Kidney capillary endothelial cell (primary cell): ENCODE results near the gene CTNNA2.

Source experiments
- DNase-seq: peaks from one replicate; pipeline ENCODE4 v3.0.0-alpha.2; 2018; ENCODE audit warnings: low spot score

The CTNNA2 gene

DNA sequence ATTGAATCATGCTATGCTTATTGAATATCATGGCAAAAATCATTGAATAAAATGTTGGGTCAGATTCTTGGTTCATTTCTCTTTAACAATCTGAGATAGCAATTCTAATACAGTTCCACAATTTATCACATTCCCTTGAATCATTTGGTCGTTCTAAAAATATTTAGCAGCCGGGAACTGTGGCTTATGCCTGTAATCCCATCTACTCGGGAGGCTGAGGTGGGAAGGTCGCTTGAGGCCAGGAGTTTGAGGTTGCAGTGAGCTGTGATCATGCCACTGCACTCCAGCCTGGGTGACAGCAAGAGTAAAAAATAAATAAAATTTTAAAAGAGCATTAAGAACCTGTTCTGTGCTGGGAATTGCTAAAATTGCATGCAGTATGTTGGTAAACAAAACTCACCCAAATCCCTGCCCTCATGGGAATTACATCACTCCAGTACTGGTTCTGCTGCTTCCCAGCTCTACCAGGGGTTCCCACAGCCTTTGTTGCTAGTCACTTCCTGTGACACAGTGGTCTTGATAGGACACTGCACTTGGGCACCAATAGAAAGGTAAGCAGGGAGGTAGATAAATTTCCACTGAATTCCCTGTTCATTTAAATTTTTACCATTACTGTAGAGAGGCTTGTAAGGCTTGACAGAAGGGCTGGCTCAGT is 200.4 kb downstream of the CTNNA2 start:
- no peak for DNase-seq

DNA sequence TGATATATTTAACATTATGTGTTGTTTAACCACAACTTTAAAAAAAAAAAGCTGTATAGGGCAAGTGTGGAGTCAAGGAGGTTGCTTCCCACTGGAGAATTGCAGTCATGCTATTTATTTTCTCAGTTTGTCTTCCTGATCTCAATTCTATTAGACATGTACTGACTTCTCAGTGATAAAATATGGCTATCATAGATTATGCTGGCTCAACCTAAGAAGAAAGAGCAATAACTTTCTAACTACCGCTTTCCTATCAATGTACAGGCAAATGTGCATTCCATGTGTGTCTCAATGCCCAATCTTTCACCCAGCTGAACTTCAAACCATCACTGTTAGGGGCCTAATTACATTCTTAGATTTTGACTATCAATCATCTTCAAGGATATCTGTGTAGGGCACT is 201.4 kb downstream of the CTNNA2 start:
- DNase-seq: no peak

DNA sequence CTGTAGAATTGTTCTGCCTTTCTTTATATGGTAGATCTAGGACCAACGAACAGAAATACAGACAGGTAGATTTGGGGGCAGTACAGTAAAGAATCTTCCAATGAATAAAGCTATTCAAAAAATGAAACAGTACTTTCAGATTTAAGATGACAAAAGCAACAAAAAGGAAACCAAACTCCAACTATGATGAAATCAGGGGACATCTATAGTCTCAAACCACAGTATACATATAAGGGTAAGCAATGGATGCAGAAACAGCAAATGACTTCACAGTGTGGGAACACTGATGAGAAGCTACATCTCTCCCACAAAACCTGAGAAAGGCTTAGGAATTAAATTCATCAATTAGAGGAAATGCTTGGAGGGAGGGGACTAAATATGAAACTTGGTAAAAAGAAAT is 202.5 kb downstream of the CTNNA2 start:
- DNase-seq: no peak

DNA sequence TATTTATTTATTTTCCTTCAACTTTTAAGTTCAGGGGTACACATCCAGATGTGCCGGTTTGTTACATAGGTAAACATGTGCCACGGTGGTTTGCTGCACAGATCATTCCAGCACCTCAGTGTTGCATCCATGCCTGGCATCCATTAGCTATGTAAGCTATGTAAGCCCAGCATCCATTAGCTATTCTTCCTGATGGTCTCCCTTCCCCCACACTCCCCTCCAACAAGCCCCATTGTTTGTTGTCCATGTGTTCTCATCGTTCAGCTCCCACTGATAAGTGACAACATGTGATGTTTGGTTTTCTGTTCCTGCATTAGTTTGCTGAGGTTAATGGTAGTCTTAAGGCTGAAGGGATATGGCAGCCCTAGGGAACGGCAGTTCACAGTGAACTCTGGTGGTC is 203.4 kb downstream of the CTNNA2 start:
- DNase-seq: no peak

DNA sequence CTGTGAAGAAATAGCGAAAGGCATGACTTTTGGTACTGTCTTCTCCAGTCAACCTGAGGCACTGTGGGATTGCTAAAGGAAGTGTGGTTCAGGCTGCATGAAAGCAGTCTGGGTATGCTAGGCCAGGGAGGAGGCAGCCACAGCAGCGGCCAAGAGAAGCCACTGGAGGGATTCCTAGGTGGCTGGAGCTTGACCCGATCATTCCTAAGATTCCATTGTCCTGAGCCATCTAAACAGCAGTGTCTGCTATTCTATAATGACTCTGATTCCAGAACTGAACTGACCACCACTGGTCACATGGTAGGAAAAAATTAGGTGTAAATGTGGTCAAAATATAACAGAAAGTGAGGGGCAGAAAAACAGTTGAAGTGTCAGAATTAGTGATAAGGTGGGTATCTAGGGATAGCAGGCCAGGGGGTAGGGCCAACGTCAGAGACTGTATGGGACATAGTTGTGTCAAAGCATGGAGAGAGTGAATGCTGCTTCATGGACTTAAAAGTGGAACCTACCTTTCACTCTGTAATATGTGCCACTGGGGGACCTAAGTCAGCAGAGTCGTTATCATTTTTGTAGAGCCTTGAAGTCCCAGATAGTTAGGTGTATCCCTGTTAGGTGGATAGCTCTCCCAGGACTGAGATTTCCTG is 204.6 kb downstream of the CTNNA2 start:
- no peak for DNase-seq

DNA sequence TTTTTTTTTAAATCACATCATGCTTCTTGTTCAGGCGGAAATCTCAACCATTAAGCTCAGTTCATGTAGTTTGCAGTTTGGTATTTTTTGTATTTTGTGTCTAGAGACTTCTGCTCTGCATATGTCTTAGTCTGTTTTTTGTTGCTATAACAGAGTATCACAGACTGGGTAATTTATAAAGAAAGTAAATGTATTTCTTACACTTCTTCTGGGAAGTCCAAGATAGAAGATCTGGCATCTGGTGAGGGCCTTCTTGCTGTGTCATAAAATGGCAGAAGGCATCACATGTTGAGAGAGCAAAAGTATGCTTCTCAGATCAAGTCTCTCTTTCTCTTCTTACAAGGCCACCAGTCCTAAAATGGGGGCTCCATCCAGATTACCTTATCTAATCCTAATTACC is 208.2 kb downstream of the CTNNA2 start:
- DNase-seq: no peak

DNA sequence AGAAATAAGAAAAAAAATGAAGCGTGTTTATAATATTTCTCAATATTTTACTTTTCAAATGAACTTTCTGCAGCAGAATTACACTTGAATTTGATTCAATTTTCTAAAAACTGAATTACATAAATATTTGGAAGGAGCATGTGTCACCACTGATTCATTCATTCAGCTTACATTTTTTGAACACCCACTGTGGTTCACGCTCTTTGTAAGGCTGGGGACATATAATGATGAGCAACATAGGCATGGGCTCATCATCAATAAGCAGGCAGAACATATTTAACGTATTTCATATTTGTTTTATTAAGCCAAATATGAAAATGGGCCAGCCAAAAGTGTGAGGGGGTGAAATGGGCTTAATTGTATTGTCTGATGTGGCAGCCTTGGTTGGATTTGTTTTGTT is 209.1 kb downstream of the CTNNA2 start:
- no peak for DNase-seq

DNA sequence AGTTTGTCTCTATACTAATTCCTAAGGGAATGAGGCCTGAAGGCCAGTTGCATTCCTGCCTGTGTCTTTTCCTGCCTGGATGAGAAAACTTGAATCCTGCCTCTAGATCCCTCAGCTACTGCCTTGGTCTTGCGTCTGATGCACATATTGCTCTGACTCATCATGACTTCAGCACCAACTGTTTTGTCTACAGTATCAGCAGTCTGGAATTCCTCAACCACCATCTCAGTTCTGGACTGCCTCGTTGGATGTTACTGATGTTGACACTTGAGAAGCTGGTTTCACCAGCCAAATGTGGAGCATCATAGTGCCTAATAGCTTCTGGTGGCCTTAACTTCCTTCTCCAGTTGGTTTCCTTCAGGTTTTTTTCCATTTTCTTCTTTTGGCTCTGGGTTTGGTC is 211.0 kb downstream of the CTNNA2 start:
- DNase-seq: no peak

DNA sequence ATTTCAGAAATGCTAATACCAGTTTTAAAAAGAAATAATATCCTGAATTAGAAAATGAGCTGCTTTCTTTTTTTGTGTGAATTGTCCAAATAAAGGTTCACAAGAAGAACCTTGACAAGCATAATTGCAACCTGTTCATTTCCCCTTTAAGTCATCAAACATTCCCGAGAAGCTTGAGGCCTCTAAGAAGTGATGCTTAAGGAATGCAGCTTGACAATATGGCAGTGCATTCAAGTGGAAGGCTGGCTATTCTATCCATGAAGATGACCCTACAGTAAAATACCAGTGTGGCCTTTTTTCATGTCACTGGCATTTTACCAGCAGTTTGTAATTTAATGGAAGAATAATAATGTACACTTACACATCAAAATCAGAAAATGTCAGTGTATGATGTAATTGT is 216.7 kb downstream of the CTNNA2 start:
- no peak for DNase-seq

DNA sequence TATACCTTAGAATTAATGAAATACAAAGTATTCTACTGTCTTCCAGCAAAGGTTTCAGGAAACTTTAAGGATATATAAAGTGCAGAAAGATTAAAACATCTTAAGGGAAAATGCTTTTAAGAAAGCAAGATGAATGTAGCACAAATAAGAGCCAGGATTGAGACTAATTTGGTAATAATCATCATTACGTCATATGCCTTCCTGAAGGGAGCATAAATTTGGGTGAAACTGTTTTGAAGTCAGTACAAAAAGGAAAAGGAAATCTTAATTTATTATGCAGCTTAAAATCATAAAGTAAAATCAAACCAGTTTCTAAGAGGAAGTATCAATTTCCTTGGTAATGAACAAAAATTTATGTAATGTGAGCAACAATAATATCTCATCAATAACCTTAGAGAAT is 221.7 kb downstream of the CTNNA2 start:
- no peak for DNase-seq

DNA sequence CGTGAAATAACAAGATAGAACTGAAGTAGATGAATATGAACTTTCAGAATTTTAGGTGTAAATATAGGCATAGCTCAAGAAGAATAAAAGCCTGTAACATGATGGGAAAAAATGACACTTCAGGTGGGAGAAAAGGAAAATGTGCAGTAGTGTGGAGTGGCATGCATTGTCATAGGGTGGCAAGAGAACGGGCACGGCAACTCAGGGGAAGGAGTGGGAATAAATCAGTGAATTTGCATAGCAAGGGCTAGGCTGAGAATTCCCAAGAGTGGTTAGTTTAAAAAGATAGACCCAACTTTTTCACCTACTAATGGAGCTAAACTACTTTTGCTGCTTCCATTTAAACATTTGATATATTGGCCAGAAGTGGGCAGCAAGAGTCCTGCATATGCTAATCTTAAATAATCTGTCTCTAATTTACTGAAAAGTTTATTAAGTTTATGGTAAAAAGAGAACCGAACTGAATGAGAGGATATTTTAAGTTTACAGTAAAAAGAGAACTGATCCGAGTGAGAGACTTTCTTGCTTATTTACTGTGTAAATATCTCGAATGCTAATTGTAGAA is 228.1 kb downstream of the CTNNA2 start:
- DNase-seq: no peak

DNA sequence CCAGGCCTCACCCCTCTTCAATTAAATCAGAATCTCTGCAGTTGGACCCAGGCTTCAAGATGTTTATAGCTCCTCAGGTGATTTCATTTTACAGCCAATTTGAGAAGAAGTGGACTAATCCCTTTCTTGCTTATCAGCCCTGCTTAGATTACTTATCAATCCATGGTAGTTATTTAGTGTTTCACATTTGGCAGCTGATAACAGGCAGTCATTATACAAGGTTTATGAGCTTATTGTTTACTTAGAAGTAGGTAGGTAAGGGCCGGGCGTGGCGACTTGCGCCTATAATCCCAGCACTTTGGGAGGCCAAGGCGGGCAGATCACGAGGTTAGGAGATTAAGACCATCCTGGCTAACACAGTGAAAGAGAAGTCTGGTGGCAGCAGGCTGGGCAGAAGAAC is 237.5 kb downstream of the CTNNA2 start:
- no peak for DNase-seq

DNA sequence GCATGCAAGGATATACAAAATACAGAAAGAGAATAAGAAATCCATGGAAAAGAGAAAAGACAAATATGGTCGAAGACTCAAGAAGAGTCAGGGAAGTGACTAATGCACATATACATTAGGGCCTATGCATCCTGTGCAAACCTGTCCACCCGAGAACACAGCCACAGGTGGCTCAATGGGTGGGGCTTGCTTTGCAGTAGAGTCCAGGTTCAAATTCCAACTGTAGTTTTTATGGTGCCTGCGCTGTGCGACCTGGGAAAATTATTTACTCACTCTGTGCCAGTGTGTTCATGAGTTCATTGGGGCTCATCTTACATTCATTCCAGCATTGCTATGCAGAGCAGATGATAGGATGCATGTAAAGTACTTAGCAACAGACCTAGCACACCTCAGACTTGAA is 244.7 kb downstream of the CTNNA2 start:
- DNase-seq: no peak

DNA sequence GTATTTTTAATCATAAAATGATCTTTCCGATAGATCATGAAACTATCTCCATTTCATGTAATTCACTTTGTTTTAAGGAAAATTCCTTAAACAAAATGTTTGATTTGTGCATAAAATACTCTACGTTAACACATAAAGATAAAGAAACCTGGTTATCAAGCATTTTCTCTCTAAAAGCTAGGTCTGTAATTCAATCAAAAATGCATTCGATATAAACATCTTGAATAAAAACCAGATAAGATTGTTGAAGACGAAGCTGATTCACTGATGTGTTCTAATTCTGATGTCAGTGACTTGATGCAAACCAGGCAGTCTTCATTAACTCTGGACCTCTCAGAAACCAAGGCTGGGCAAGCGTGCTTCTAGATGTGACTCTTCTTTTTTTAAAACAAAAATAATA is 245.2 kb downstream of the CTNNA2 start:
- no peak for DNase-seq

DNA sequence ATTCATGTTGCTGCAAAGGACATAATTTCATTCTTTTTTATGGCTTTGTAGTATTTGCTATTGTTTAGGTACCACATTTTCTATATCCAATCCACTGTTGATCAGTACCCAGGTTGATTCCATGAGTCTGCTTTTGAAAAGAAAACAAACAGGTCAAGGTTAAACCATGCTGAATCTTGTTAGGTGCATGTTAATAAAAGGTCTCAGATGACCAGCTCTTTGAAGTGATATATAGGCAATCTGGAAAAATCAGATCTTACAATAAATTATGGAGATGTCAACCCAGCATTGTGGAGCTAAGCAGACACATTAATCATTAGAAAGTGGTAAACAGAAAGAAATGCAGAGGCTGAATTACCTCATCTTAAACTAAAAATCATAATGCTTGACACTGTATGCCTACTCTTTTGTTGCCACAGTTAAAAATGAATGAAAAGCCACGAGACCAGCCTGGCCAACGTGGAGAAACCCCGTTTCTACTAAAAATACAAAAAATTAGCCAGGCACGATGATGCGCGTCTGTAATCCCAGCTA is 246.0 kb downstream of the CTNNA2 start:
- no peak for DNase-seq

DNA sequence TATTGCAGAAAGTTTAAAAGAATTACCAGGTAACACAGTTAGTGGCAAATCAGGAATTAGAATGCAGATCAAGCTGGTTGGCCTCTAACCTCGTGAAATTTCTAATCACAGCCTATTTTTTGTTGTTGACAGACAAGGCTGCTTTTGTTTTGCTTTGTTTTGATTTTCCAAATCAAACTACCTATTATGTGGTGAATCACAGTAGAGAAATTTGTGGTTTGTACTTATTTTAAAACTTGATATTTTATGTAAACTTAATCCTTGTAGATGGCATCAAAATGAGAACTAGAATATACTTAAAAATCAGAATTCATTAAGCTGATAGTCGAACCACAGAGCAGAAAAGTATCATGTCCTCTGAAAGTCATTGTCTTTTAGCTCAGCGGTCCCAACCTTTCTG is 258.1 kb downstream of the CTNNA2 start:
- DNase-seq: no peak

DNA sequence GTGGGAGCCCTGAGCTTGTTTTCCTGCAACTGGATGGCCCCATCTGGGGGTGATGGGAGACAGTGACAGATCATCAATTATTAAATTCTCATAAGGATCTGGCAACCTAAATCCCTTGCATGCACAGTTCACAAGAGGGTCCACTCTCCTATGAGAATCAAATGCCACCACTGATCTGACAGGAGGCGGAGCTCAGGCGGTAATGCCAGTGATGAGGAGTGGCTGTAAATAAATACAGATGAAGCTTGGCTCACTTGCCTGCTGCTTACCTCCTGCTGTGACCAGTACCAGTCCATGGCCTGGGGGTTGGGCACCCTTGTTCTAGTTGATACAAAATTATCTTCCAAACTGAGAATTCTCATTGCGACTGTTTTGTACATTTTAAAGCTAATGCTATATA is 258.6 kb downstream of the CTNNA2 start:
- no peak for DNase-seq

DNA sequence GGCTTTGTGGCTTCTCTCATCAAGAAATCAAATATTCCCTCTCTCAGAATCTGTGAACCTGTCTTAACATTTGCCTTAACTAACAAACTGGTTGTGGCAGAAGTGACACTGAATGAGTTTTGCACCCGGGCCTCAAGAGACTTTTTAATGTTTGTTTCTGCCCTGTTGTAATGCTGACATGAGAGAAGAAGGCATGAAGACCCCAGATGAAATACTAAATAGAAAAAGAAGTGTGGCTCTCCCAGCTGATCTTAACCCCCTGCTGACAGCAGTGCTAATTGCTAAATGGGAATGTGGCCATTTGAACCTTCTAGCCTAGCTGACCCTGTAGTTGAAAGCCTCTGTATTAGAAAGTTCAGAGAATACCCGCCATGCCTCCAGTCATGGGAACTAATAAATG is 261.2 kb downstream of the CTNNA2 start:
- DNase-seq: no peak

DNA sequence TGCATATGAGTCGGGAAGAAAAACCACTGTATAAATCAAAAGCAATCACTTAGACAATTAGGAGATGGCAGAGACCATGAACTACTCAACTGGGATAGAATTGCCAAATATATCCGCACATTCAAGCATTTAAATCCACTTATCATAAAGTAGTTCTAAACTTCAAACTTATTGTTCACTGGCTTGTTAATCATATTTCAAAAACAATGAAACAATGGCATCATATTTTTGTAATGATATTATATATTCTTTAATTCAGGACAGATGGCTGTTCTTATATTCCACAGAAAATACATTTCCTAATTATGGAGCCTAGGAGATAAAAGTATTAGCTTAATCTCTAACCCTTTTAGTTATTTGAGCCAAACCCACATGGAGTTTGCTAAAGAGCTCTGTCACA is 263.6 kb downstream of the CTNNA2 start:
- no peak for DNase-seq

DNA sequence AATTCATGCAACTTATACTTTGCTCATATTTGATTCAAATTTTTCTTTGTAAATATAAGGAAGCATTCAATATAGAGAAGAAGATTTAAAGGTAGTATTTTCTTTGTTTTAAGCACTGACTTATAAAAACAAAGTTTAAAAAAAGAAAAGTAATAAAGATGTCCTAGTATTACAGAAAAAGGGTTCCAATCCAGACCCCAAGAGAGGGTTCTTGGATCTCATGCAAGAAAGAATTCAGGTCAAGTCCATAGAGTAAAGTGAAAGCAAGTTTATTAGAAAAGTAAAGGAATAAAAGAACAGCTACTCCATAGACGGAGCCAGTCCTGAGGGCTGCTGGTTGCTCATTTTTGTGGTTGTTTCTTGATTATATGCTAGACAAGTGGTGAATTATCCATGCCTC is 267.9 kb downstream of the CTNNA2 start:
- DNase-seq: no peak

DNA sequence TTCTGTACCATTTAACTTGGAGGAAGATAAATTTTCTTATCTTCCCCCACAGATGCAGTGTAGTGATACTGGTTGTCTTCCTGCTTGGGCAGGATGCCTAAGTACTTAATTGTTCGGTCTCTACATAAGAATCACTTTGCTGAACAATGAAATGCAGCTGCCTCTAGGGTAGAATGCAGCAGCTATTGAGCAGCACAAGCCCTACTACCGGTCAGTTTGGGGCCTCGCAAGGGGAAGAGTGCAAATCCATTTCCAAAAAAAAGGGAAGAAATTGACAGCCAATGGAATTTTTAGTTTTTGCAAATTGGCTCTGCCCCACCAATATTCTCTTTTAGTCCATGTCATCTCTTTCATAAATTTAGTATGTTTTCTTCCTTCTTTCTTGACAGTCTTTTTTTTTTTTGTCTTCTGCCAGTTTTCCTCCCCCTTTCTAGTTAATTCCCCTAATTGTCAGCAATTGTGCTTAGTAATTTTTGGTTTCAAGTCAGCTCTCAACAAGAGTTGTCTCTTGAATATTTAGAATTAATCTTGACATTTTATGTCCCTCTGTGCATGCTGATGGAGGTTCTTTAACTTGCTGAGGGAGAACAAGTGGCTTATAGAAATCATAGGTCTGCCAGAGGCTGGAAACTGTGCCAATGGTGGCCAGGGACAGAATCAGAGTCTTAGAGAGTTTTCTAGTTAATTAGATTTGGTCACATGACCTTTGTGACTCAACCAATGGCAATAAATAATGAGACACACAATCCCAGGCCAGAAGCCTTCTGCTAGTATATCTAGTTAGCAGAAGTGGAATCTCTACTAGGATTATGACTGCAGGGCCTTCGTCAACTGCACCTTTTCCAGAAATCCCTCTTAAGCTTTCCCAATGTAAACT is 270.0 kb downstream of the CTNNA2 start:
- DNase-seq: no peak

DNA sequence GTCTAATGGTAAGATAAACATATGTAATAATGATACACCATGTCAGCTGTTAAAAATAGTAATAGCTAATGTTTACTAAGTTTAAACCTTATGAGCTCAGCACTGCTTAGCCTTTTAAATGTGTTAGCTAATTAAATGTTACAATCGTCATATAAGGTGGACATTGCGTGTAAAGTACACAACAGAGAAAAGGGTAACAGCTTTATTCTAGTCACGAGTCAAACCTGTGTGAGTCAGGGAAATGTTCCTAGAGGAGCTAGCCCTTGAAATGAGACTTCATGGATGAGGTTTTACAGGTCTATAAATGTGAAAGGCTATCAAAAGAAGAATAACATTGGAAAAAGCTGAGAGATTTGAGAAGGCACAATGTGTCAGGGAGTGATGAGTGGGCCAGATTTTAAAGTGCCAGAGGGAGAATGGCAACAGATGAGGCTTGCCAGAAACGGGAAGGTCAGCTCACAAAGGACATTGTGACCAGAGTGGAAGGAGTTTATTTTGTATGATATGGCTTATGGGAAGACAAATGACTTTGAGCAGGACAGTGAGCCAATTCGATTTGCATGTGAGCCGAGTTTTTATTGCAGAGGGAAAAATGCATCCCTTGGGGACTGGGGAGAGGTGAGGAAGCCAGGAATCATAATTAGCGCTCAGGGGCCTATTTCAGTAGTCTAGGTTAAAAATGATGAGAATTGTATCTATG is 276.3 kb downstream of the CTNNA2 start:
- DNase-seq: no peak
